ENCODE data around the gene COX6A2.
A peak's percentile ranks its signal among the peaks of the same experiment; 100 is the strongest.

COX6A2 gene

GRCh38 chr16:31382485-31383161 is 45.5 kb downstream of the COX6A2 start:
- Histone ChIP-seq H3F3A (ENCODE audit: insufficient read depth) (no peaks in the 10 kb centered on the region), H4K20me1 (ENCODE audit: low read depth, low read length) (no peaks in the 10 kb centered on the region), H3K27ac (ENCODE audit: low read depth, low read length) (no peak overlapping the region), H3K9me2 (replicated peaks; ENCODE audit: insufficient read depth, low read length) (no peaks in the 10 kb centered on the region), H2AFZ (ENCODE audit: low read depth, low read length, severe bottlenecking) (no peak overlapping the region), H3K36me3 (ENCODE audit: low read length) (no peaks in the 10 kb centered on the region), H3K4me2 (ENCODE audit: low read depth, low read length, poor library complexity, severe bottlenecking) (no peak overlapping the region), H3K4me3 (ENCODE audit: insufficient read depth, low read length, poor library complexity, severe bottlenecking) (no peak overlapping the region), H3K9ac (ENCODE audit: low read length) (no peak overlapping the region), H3K27me3 (ENCODE audit: low read length) (no peaks in the 10 kb centered on the region), H3K9me3 (ENCODE audit: insufficient read depth, low read length) (no peaks in the 10 kb centered on the region), H3K79me2 (ENCODE audit: insufficient read depth, low read length) (no peaks in the 10 kb centered on the region)
- peak; percentile 67 for TF ChIP-seq CTCF (IDR thresholded peaks at IDR 0.05; ENCODE audit: insufficient read depth, low read length, poor library complexity, severe bottlenecking)
- no peak for TF ChIP-seq EZH2phosphoT487 (conservative IDR thresholded peaks at IDR 0.05; ENCODE audit: low read length)

- H3K36me3 ChIP-seq (ENCODE audit: low read length): no peaks in the 10 kb centered on the region
- H4K20me1 ChIP-seq (ENCODE audit: low read depth, low read length): no peaks in the 10 kb centered on the region
- no peaks in the 10 kb centered on the region for H3K27me3 ChIP-seq (ENCODE audit: low read length)
- no peaks in the 10 kb centered on the region for H3K79me2 ChIP-seq (ENCODE audit: insufficient read depth, low read length)
- H3K9me3 ChIP-seq (ENCODE audit: insufficient read depth, low read length): no peaks in the 10 kb centered on the region
- no peak overlapping the region for H3K4me2 ChIP-seq (ENCODE audit: low read depth, low read length, poor library complexity, severe bottlenecking)
- H2AFZ ChIP-seq (ENCODE audit: low read depth, low read length, severe bottlenecking): no peak overlapping the region
- H3K9me2 ChIP-seq (replicated peaks; ENCODE audit: insufficient read depth, low read length): no peaks in the 10 kb centered on the region
- TF ChIP-seq EZH2phosphoT487 (conservative IDR thresholded peaks at IDR 0.05; ENCODE audit: low read length) (no peak), CTCF (IDR thresholded peaks at IDR 0.05; ENCODE audit: insufficient read depth, low read length, poor library complexity, severe bottlenecking) (no peak)
- H3K9ac ChIP-seq (ENCODE audit: low read length): no peak overlapping the region
- H3K27ac ChIP-seq (ENCODE audit: low read depth, low read length): no peak overlapping the region
- H3F3A ChIP-seq (ENCODE audit: insufficient read depth): no peaks in the 10 kb centered on the region
- H3K4me3 ChIP-seq (ENCODE audit: insufficient read depth, low read length, poor library complexity, severe bottlenecking): no peak overlapping the region
Observed at GRCh38 chr16:31380201-31380600, 48.0 kb downstream of the COX6A2 start.
